Kidney (tissue), 14 donors: ENCODE measurements around the gene TRPM5. TPM values are rescaled to one million over a fixed set of nuclear protein-coding genes. Genes with fewer than 3 reads are reported as not detected.

Source experiments
- DNase-seq, 5 donors: peaks; one replicate each; pipeline ENCODE4 v3.0.0-alpha.2; 2013 to 2020
- FAIRE-seq: peaks from 2 replicates; lab custom pipeline; 2012; peaks lifted over from hg19 to GRCh38; lab: Jason Lieb, UNC
- H3K27ac ChIP-seq, 2 donors: one replicate each; pipeline ENCODE4 v1.7.0; 2013; ENCODE audit warnings: low read depth in 2 of 2, low read length in 2 of 2, inconsistent platforms in 1 of 2
- H3K27me3 ChIP-seq: one replicate; pipeline ENCODE4 v1.7.1; 2013; ENCODE audit warnings: low read length, inconsistent platforms; ENCODE audit not compliant: control insufficient read depth, insufficient read depth
- H3K36me3 ChIP-seq, 3 donors: one replicate each; pipeline versions ENCODE4 v1.7.0 to v1.7.1; 2013; ENCODE audit warnings: low read length in 3 of 3, control low read depth in 1 of 3, inconsistent platforms in 1 of 3; ENCODE audit not compliant: insufficient read depth in 3 of 3, control insufficient read depth in 2 of 3
- H3K4me1 ChIP-seq, 3 donors: one replicate each; pipeline versions ENCODE4 v1.7.0 to v1.7.1; 2013; ENCODE audit warnings: low read length in 3 of 3, inconsistent platforms in 1 of 3, low read depth in 1 of 3; ENCODE audit not compliant: control insufficient read depth in 2 of 3, insufficient read depth in 2 of 3
- H3K4me3 ChIP-seq, 3 donors: one replicate each; pipeline versions ENCODE4 v1.7.0 to v1.8.1; 2013; ENCODE audit warnings: low read length in 3 of 3, control low read depth in 1 of 3, inconsistent platforms in 1 of 3
- H3K9ac ChIP-seq, 3 donors: one replicate each; pipeline versions ENCODE4 v1.7.0 to v1.7.1; 2013; ENCODE audit warnings: low read length in 3 of 3, control low read depth in 1 of 3, inconsistent platforms in 1 of 3
- H3K9me3 ChIP-seq, 3 donors: one replicate each; pipeline versions ENCODE4 v1.7.0 to v1.7.1; 2013; ENCODE audit warnings: low read length in 3 of 3, control low read depth in 1 of 3, inconsistent platforms in 1 of 3; ENCODE audit not compliant: control insufficient read depth in 2 of 3, insufficient read depth in 1 of 3
- intact Hi-C: fragments of 100-400 bp; cut with DNase I; formaldehyde crosslinking; loops from one replicate; pipeline ENCODE4 v1.11.1; 2022
- polyA plus RNA-seq: library from polyadenylated mRNA; stranded (reverse); fragments of 350-450 nt; fragmentation: Illumina TruSeq; extraction: RNeasy Lipid Tissue Mini Kit (QIAGEN cat#74804); gene quantifications from one replicate; pipeline ENCODE4 v1.2.3, GENCODE V29; 2014; ENCODE audit warnings: low read depth, low replicate concordance; ENCODE audit not compliant: insufficient read depth
- total RNA-seq: library from RNA; stranded (reverse); fragmentation: NEBNext Ultra II Directional; extraction: Animal tissue kit (Norgen Biotek cat#: 25700); gene quantifications from one replicate; pipeline ENCODE4 v1.2.1, GENCODE V29; 2021
- TF ChIP-seq, protein P1 (sequence below): IDR thresholded peaks from 3 replicates; pipeline ENCODE4 v1.5.1; 2012; ENCODE audit warnings: mild to moderate bottlenecking, moderate library complexity, borderline replicate concordance; ENCODE audit not compliant: insufficient read depth; ENCODE audit errors: extremely low read depth
- donor health status: control.
- donor health status: control.
- donor health status: control.
- donor health status: control.
- donor health status: control.
- donor health status: DM: yes; HTN: yes; CAD: no.
- donor health status: Normal renal cell carcinoma (clear cell type).

The TRPM5 gene
- total and polyA plus RNA-seq, 2 donors from 2014 or later = 0.25 to 0.69 TPM

GRCh38 chr11:2398664-2399355 lies 45.5 kb downstream of the TRPM5 start:
- intact Hi-C loops = no loop called here
- peaks cover 0 to 22% (median 10%) of the 10 kb centered on the region in 3 donors for H3K4me1 ChIP-seq

DNA sequence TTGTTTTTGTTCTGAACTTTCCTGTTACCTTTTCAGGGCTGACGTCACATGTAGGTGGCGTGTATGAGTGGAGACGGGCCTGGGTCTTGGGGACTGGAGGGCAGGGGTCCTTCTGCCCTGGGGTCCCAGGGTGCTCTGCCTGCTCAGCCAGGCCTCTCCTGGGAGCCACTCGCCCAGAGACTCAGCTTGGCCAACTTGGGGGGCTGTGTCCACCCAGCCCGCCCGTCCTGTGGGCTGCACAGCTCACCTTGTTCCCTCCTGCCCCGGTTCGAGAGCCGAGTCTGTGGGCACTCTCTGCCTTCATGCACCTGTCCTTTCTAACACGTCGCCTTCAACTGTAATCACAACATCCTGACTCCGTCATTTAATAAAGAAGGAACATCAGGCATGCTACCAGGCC lies 47.3 kb downstream of the TRPM5 start:
- H3K9ac ChIP-seq = no peak overlapping the region
- FAIRE-seq (no peak), DNase-seq (no peak)
- peaks cover 2 to 11% (median 3%) of the 10 kb centered on the region in 3 donors for H3K36me3 ChIP-seq
- no peak overlapping the region for H3K27ac ChIP-seq
- no peaks in the 10 kb centered on the region for H3K9me3 ChIP-seq
- TF ChIP-seq, protein P1, sequence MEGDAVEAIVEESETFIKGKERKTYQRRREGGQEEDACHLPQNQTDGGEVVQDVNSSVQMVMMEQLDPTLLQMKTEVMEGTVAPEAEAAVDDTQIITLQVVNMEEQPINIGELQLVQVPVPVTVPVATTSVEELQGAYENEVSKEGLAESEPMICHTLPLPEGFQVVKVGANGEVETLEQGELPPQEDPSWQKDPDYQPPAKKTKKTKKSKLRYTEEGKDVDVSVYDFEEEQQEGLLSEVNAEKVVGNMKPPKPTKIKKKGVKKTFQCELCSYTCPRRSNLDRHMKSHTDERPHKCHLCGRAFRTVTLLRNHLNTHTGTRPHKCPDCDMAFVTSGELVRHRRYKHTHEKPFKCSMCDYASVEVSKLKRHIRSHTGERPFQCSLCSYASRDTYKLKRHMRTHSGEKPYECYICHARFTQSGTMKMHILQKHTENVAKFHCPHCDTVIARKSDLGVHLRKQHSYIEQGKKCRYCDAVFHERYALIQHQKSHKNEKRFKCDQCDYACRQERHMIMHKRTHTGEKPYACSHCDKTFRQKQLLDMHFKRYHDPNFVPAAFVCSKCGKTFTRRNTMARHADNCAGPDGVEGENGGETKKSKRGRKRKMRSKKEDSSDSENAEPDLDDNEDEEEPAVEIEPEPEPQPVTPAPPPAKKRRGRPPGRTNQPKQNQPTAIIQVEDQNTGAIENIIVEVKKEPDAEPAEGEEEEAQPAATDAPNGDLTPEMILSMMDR = no peak
- intact Hi-C loops = no loop called here
- H3K4me1 ChIP-seq = peaks cover 0 to 22% (median 10%) of the 10 kb centered on the region in 3 donors
- H3K27me3 ChIP-seq = no peaks in the 10 kb centered on the region
- H3K4me3 ChIP-seq = no peak overlapping the region

More at GRCh38 chr11:2398664-2399355, 45.5 kb downstream of the TRPM5 start:
- H3K4me3 ChIP-seq = peak overlapping the region in 2 of 3 donors; percentile 46 to 80
- H3K27ac ChIP-seq = peak overlapping the region in 1 of 2 donors; percentile 90
- TF ChIP-seq, protein P1 = no peak
- FAIRE-seq = no peak
- no peak for DNase-seq
- no peaks in the 10 kb centered on the region for H3K27me3 ChIP-seq
- H3K9ac ChIP-seq = peak overlapping the region in 2 of 3 donors; percentile 82 to 99
- H3K36me3 ChIP-seq = peaks cover 1 to 20% (median 2%) of the 10 kb centered on the region in 3 donors
- H3K9me3 ChIP-seq = no peaks in the 10 kb centered on the region

DNA sequence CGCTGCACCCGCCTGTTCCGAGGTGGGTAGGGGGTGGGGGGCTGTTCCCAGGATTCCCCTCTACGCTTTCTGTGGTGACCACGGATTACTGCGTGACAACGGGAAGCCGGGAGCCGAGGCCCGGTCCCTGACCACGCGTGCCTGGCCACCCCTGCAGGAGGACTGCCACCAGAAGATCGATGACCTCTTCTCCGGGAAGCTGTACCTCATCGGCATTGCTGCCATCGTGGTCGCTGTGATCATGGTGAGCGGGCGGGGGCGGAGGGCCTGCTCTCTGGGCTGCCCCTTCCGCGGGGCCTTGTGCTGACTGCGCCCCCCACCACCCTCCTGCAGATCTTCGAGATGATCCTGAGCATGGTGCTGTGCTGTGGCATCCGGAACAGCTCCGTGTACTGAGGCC lies 47.8 kb downstream of the TRPM5 start:
- Histone ChIP-seq H3K36me3 (peaks cover 2 to 11% (median 4%) of the 10 kb centered on the region in 3 donors), H3K27ac (no peak overlapping the region), H3K4me1 (peaks cover 0 to 17% (median 8%) of the 10 kb centered on the region in 3 donors), H3K4me3 (no peak overlapping the region), H3K9ac (no peak overlapping the region), H3K27me3 (no peaks in the 10 kb centered on the region), H3K9me3 (no peaks in the 10 kb centered on the region)
- FAIRE-seq (no peak), DNase-seq (no peak)
- TF ChIP-seq, protein P1 = no peak
- intact Hi-C loops = no loop called here
